ENCODE data around the gene AP2S1. TPM values are rescaled to one million over a fixed set of nuclear protein-coding genes. Genes with fewer than 3 reads are reported as not detected.

The AP2S1 gene
- total RNA-seq, result 100 to 1,000 TPM in 3 of 4 donors, 10 to 100 TPM in 1; 96.6 to 166 (median 132) TPM

DNA sequence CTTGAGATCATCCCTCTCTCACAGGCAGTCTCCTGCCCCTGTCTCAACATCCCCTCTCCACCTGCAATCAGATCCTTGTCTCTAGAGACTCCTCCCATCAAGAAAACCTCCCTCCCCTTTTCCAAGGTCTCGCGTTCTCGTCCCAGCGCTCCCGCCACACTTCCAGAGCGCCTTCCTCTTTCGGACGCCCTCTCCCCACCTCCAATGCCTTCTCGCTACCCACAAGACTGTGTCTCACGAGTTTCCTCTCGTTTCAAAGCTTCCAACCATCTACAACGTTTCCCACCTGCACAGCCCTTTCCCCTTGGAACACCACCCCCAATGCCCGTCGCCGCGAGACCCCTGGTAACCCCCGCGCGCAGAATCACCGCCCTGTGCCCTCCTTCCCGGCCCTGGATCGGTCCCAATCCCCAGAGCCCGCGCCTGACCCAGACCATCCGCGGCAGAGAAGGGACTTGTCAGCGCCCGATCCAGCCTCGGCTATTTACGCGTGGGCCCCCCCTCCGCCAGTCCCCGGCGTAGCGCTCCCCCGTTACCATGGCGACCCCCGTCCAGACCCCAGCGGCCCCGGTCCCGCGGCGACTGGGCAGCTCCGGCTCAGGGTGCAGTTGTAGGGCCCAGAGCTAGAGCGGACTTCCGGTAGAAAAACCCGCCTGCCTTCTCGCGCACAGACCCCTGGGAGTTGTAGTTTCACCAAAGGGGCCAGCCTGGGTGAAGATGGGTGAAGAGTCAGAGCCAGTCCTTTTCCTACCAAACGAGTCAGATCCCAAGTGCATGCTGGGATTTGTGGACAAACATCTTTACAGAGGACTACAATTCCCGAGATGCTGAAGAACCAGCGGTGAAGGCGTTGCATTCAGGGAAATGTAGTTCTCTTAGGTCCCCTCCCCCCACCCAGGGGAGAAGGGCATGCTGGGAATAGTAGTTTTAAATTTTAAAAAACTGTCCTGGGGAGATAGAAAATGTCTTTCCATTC, at the start of gene AP2S1:
Gene AP2S1 (minus strand): TSS at position 619 of the 976 bp plus-strand sequence. CDS start 80 bp downstream, at position 539.
- ATAC-seq (ENCODE audit: low FRiP score) (peak; percentile 97), DNase-seq (ENCODE audit: low spot score) (peak; percentile 92)
- TF ChIP-seq, protein P1, sequence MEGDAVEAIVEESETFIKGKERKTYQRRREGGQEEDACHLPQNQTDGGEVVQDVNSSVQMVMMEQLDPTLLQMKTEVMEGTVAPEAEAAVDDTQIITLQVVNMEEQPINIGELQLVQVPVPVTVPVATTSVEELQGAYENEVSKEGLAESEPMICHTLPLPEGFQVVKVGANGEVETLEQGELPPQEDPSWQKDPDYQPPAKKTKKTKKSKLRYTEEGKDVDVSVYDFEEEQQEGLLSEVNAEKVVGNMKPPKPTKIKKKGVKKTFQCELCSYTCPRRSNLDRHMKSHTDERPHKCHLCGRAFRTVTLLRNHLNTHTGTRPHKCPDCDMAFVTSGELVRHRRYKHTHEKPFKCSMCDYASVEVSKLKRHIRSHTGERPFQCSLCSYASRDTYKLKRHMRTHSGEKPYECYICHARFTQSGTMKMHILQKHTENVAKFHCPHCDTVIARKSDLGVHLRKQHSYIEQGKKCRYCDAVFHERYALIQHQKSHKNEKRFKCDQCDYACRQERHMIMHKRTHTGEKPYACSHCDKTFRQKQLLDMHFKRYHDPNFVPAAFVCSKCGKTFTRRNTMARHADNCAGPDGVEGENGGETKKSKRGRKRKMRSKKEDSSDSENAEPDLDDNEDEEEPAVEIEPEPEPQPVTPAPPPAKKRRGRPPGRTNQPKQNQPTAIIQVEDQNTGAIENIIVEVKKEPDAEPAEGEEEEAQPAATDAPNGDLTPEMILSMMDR (IDR thresholded peaks at IDR 0.05), result no peak

DNA sequence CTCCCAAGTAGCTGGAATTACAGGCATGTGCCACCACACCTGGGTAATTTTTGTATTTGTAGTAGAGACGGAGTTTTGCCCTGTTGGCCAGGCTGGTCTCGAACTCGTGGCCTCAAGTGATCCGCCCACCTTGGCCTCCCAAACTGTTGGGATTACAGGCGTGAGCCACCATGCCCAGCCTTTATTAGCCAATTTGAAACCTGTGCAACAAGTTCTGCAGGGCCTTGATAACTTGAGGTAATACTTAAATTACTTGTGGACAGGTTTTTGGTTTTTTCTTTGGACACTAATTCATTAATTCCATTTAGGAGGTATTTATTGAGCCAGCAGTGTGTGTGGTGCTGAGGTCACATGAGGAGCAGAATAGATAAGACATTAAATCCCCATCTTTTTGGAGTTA, 49.7 kb upstream of the AP2S1 start:
- no peak for DNase-seq (ENCODE audit: low spot score)
- TF ChIP-seq, protein P1 (IDR thresholded peaks at IDR 0.05), result no peak
- no peak for ATAC-seq (ENCODE audit: low FRiP score)

DNA sequence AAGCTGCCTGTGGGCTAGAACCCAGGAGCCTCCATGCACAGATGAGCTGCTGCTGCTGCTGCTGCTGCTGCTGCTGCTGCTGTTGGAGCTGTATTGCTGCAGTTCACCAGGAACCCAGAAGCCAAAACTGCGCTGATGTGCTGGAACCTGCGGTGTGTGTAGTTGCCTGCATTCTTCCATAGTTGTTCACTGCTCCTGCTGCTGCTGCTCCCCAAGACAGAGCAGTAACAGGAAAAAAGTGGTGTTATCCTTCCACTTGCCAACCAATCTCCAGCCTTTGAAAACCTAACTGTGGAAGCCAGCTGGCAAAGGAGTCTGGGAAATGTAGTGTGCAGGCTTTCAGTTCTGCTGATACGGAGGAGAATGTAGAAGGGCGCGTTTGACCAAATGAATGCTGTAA, 48.1 kb upstream of the AP2S1 start:
- TF ChIP-seq, protein P1 (IDR thresholded peaks at IDR 0.05), result no peak
- no peak for DNase-seq (ENCODE audit: low spot score)
- peak; percentile 47 for ATAC-seq (ENCODE audit: low FRiP score)

DNA sequence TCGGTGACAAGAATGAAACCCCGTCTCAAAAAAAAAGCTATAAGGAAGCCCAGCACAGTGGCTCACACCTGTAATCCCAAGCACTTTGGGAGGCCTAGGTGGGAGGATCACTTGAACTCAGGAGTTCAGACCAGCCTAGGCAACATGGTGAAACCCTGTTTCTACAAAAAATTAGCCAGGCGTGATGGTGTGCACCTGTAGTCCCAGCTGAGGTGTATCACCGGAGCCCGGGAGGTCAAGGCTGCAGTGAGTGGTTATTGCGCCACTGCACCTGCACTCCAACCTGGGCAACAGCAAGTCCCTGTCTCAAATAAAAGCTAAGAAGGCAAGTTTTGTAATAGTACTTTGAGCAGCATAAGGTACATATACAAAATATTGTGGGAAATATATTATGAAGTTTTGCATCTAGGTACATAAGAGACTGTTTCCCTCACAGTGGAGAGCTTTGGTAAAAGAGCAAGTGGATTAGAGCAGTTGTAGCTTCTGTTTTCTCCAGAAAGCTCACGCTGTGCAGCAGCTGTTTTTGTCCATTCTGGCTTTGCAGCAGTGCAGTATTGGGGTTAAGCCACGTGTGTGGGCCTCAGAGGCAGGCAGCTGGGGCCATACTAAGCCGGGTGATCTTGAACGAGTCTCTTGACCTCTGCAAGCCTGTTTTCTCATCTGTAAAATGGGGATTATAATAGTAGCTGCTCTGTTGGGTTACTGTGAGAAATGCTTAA, 45.6 kb upstream of the AP2S1 start:
- DNase-seq (ENCODE audit: low spot score) (no peak), ATAC-seq (ENCODE audit: low FRiP score) (no peak)
- TF ChIP-seq, protein P1 (IDR thresholded peaks at IDR 0.05), result no peak

DNA sequence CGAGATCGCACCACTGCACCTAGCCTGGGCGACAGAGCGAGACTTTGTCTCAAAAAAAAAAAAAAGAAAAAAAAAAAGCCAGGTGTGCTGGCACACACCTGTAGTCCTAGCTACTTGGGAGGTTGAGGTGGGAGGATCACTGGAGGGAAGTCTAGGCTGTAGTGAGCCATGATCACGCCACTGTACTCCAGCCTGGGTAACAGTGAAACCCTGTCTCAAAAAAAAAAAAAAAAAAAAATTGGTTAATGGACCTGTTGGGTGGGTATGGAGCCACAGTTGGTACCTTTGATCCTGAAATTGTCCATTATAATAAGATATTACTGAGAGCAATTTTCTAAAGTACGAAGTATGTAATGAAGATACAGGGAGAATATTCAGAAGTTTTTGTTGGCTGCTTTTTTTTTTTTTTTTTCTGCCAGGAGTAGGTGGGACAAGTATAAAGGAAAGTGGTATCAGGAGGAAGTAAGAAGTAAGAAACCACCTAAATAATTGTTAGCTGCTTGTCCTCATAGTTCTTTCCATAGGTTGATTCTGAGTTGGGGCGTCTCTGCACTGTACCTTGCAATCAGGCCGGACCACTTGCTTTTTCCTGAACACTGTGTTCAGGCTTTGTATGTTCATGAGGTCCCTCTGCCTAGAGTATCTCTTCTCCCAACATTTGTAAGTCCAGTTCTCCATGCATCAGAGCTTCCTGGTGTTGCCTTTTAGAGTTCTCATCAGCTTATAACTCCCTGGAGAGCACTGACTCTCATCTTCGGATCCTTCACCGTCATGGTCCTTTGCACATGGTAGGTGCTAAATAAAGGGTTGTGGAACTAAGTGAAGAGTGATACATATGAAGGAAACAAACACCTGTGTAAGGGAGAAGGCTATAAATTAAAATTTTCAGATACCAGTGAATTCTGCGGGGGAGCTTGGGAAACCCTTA, 41.9 kb upstream of the AP2S1 start:
- TF ChIP-seq, protein P1 (IDR thresholded peaks at IDR 0.05), result no peak
- DNase-seq (ENCODE audit: low spot score) (no peak), ATAC-seq (ENCODE audit: low FRiP score) (no peak)

DNA sequence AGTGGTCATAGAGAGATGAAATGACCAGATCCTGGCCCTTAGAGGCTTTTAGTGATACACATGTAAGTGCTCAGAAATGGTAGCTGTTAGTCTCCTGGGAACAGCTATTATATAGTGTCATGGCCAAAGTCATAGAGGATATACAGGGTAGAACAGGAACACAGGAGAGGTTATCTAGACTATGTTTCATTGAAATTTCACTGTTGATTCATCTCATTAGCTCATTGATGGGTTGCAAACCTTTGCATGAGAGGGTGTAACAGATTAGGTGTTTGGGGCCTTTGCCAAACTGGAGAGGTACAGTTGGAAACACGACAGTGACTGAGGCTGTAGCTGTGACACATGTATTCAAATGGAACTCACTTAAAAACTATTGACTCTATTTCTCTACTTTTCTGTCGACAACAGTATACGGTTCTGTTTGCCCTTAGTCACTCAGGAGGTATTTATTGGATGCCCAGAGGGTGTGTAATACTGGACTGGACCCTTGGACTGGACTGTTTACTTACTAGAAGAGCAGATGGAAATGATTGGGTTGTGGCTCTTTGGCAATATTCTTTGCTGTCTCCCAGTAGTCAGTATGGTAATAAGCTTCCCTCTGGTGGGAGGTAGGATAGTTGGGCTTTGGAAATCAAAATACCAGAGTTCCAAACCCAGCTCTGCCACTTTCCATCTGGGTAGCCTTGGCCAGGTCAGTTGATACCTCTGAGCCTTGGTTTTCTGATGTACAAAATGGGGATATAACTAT, 40.0 kb upstream of the AP2S1 start:
- TF ChIP-seq, protein P1 (IDR thresholded peaks at IDR 0.05), result no peak

More for the DNA sequence above, 40.0 kb upstream of the AP2S1 start:
- no peak for DNase-seq (ENCODE audit: low spot score)
- no peak for ATAC-seq (ENCODE audit: low FRiP score)
